ENCODE data around the gene NRCAM. TPM values are rescaled to one million over a fixed set of nuclear protein-coding genes. Genes with fewer than 3 reads are reported as not detected.

The NRCAM gene
- total and polyA plus RNA-seq, 12 donors = 71.6 to 222 (median 148) TPM

- Histone ChIP-seq H3K27me3 (no peaks in the 10 kb centered on the region), H3K4me1 (replicated peaks in 1 of 2) (no peaks in the 10 kb centered on the region), H3K9me3 (replicated peaks in 1 of 3) (no peaks in the 10 kb centered on the region), H3K27ac (no peak overlapping the region), H3K4me3 (no peak overlapping the region), H3K36me3 (replicated peaks in 1 of 2) (no peaks in the 10 kb centered on the region)
- intact Hi-C loops (cut with DNase I) = loop anchor here in 1 of 2 donors (10.0 kb wide), 1 partner anchor 150 kb away; no protein-coding TSS in a partner anchor
- no peak for DNase-seq
- WGBS, 4 donors = 63 to 76% (median 70%) methylated on average over 3 of the region's 3 CpGs
- TF ChIP-seq CTCF (IDR thresholded peaks at IDR 0.05) (no peak), POLR2A (IDR thresholded peaks at IDR 0.05) (no peak)
Observed at GRCh38 chr7:108144931-108145330, 311.3 kb downstream of the NRCAM start.

GRCh38 chr7:108143658-108144420 lies 312.4 kb downstream of the NRCAM start:
- intact Hi-C loops (cut with DNase I) = loop anchor here in 1 of 2 donors (10.0 kb wide), 1 partner anchor 149 kb away; no protein-coding TSS in a partner anchor
- Histone ChIP-seq H3K27ac (no peak overlapping the region), H3K27me3 (no peaks in the 10 kb centered on the region), H3K36me3 (replicated peaks in 1 of 2) (no peaks in the 10 kb centered on the region), H3K4me3 (no peak overlapping the region), H3K4me1 (replicated peaks in 1 of 2) (no peaks in the 10 kb centered on the region), H3K9me3 (replicated peaks in 1 of 3) (no peaks in the 10 kb centered on the region)
- 95 to 97% (median 96%) methylated on average over 6 of the region's 6 CpGs for WGBS, 4 donors
- TF ChIP-seq CTCF (IDR thresholded peaks at IDR 0.05) = no peak
- TF ChIP-seq POLR2A (IDR thresholded peaks at IDR 0.05) = no peak
- no peak for DNase-seq

- H3K4me1 ChIP-seq (replicated peaks in 1 of 2) = no peaks in the 10 kb centered on the region
- TF ChIP-seq POLR2A (IDR thresholded peaks at IDR 0.05) (no peak), CTCF (IDR thresholded peaks at IDR 0.05) (no peak)
- intact Hi-C loops (cut with DNase I) = loop anchor here in 1 of 2 donors (10.0 kb wide), 1 partner anchor 148 kb away; no protein-coding TSS in a partner anchor
- no peaks in the 10 kb centered on the region for H3K36me3 ChIP-seq (replicated peaks in 1 of 2)
- H3K9me3 ChIP-seq (replicated peaks in 1 of 3) = no peaks in the 10 kb centered on the region
- no peak overlapping the region for H3K4me3 ChIP-seq
- WGBS, 4 donors = 85 to 96% (median 90%) methylated on average over 6 of the region's 6 CpGs
- no peak for DNase-seq
- no peaks in the 10 kb centered on the region for H3K27me3 ChIP-seq
- no peak overlapping the region for H3K27ac ChIP-seq
Observed at GRCh38 chr7:108142675-108143259, 313.5 kb downstream of the NRCAM start.

GRCh38 chr7:108142180-108142579 lies 314.1 kb downstream of the NRCAM start:
- 91 to 97% (median 93%) methylated on average over 4 of the region's 4 CpGs for WGBS, 4 donors
- no peak overlapping the region for H3K4me3 ChIP-seq
- no peaks in the 10 kb centered on the region for H3K27me3 ChIP-seq
- no peaks in the 10 kb centered on the region for H3K9me3 ChIP-seq (replicated peaks in 1 of 3)
- H3K36me3 ChIP-seq (replicated peaks in 1 of 2) = no peaks in the 10 kb centered on the region
- no peak overlapping the region for H3K27ac ChIP-seq
- no peaks in the 10 kb centered on the region for H3K4me1 ChIP-seq (replicated peaks in 1 of 2)
- DNase-seq = no peak
- no peak for TF ChIP-seq CTCF (IDR thresholded peaks at IDR 0.05)
- TF ChIP-seq POLR2A (IDR thresholded peaks at IDR 0.05) = no peak
- intact Hi-C loops (cut with DNase I) = loop anchor here in 1 of 2 donors (10.0 kb wide), 1 partner anchor 147 kb away; no protein-coding TSS in a partner anchor

All from adrenal gland (tissue), 12 donors.